Testis (tissue), 2 donors: ENCODE results near the gene EDN2.

Source experiments
- POLR2A ChIP-seq: fragments of 450-650 bp; IDR thresholded peaks from one replicate; pipeline ENCODE4 v1.6.1; 2017; ENCODE audit warnings: antibody characterized with exemption, mild to moderate bottlenecking, moderate library complexity
- TF ChIP-seq, protein P1 (sequence below), 3 experiments: fragments of 450-650 bp in 2 of 3; fragments of 200-600 bp in 1 of 3; sonication (generic) in 1 of 3; IDR thresholded peaks; one replicate each; pipeline ENCODE4 v1.5.1; 2016 to 2019; ENCODE audit warnings: antibody characterized with exemption in 3 of 3, mild to moderate bottlenecking in 2 of 3, moderate library complexity in 1 of 3

- TF ChIP-seq, protein P1, sequence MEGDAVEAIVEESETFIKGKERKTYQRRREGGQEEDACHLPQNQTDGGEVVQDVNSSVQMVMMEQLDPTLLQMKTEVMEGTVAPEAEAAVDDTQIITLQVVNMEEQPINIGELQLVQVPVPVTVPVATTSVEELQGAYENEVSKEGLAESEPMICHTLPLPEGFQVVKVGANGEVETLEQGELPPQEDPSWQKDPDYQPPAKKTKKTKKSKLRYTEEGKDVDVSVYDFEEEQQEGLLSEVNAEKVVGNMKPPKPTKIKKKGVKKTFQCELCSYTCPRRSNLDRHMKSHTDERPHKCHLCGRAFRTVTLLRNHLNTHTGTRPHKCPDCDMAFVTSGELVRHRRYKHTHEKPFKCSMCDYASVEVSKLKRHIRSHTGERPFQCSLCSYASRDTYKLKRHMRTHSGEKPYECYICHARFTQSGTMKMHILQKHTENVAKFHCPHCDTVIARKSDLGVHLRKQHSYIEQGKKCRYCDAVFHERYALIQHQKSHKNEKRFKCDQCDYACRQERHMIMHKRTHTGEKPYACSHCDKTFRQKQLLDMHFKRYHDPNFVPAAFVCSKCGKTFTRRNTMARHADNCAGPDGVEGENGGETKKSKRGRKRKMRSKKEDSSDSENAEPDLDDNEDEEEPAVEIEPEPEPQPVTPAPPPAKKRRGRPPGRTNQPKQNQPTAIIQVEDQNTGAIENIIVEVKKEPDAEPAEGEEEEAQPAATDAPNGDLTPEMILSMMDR (IDR thresholded peaks at IDR 0.05) = no peak
- no peak for TF ChIP-seq POLR2A
Measured at GRCh38 chr1:41514381-41514780, 29.9 kb upstream of the EDN2 start.
